GM21367 (cell line): ENCODE data around the gene CTU1.

Experiments
- ATAC-seq: cut with Tn5 transposase; IDR thresholded peaks from one replicate; pipeline ENCODE4 v1.9.1; 2021; ENCODE audit not compliant: unreplicated experiment

CTU1 gene

DNA sequence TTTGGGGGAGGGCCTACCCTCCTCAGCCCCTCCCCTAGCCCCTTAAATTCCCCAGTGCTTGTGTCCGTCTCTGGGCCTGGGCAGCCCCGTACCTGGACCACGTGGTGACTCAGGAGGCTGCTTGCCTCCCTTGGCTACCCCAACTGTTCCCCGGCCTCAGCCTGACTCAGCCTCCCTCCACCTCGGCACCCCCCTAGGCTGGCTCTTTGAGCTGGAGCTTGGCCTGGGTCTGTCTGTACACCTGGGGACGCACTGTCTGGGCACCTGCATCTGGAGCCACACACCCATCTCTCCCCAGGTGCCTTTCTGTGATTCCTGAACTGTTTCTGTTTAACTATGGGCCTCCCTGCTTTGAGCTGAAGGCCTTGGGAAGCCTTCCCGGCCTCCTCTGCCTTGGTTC, 23.7 kb downstream of the CTU1 start:
- ATAC-seq = no peak

DNA sequence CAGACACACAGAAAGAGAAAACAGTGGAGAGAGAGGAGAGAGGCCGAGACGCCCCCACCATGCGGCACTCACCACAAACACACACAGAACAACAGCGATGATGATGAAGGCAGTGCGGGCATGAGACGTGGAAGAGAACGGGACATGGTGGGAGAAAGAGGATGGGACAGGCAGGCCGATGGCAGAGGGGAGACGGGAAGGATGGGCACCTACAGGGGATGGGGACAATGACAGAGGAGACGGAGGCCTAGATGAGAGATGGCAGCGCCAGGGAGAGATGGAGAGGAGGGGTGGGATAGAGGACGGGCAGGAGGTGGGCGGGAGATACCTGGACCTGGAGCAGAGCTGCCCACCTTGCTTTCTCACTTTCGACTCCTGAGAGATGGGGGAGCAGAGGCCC, 24.4 kb downstream of the CTU1 start:
- ATAC-seq = no peak

DNA sequence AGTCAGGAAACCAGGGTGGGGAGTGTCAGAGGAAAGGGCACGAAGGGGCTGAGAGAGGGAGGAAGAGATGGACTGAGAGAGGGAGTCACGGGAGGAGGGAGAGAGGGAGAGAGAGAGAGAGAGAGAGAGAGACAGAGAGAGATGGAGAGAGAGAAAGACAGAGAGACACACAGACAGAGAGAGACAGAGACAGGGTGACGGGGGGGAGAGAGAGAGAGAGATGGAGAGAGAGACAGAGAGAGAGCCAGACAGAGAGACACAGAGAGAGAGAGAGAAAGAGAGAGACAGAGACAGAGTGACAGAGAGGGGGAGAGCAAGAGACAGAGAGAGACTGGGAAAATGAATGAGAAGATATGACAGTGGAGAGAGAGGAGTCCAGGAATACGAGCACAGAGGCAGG, 25.0 kb downstream of the CTU1 start:
- no peak for ATAC-seq

DNA sequence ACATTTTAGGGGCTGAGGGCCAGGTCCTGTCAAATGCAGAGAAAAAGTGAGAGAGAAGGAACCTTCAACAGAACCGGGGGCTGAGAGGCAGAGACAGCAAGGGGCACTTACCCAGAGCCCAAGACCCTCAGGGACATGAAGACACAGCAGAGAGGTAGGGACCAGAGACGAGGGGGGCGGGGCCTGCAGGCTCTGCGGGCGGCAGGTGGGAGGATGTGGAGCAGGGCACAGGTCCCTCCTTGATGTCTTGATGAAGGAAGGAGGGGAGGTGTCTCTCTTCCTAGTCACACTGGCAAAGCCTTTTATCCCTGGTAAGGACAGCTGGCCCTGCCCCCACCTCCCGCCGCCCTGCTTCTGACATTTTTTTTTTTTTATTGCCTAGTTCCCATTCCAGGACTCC, 25.6 kb downstream of the CTU1 start, which contains the start of gene KLK14:
TSS of gene KLK14 (minus strand) at position 277 of the 400 bp plus-strand sequence. CDS start at position 4, 273 bp downstream.
- no peak for ATAC-seq

DNA sequence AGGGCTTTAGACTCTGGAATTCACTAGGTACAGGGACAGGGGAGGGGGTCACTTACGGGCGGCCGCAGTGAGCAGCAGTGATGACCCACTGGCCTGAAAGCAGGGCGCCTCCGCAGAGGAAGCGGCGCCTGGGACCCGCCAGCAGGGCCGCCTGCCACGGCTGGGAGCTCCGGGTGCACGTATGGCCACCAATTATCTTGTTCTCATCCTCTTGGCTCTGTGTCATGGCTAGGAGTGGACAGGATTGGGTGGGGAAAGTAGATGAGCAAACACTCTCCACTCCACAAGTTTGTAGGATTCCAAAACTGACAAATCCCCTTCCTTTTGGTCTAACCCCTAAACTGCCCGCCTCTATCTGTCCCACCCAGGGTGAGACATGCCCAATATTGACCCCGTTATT, 26.7 kb downstream of the CTU1 start:
- no peak for ATAC-seq

DNA sequence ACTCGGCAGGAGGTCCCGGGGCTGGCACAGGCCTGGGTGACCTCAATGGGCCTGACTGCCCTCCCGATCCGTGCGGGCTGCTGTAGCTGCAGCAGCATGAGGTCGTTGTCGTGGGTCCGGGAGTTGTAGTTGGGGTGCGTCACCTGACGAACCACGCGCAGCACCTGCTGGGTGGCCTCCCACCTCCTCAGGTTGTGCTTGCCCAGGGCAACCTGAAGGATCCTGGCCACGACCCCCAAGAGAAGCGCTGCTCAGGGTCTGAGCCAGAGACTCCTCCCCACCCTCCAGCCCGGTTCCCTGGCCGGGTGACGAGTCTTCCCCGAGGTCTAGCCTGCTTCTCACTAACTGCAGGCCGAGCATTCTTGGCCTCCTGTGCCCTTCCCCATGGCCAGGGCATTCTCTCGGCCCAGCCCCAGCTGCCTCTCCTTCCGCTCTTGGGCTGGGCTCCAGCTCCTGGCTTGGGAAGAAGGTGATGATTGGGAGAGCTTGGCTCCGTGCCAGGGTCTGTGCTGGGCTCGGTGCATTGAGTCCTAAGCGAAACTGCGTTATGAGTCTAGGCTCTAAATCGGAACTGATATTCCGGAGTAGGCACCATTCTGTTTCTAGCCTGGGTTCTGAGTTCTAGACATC, 28.6 kb downstream of the CTU1 start:
- no peak for ATAC-seq

DNA sequence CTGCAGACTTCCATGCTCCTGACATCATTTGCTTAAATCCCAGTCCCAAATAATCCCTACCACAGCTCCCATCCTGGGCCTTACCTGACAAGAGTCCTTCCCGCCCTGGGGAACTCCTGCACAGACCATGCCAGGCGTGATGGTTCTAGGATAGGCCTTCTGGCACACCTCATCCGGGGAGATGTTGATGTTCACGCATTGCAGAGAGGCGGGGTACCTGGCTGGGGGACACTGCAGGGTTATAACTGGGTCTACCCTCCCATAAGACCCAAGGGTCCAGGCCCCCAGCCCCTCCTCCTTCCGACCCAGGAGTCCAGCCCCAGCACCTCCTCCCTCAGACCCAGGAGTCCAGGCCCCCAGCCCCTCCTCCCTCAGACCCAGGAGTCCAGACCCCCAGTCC, 29.5 kb downstream of the CTU1 start:
- ATAC-seq = no peak

DNA sequence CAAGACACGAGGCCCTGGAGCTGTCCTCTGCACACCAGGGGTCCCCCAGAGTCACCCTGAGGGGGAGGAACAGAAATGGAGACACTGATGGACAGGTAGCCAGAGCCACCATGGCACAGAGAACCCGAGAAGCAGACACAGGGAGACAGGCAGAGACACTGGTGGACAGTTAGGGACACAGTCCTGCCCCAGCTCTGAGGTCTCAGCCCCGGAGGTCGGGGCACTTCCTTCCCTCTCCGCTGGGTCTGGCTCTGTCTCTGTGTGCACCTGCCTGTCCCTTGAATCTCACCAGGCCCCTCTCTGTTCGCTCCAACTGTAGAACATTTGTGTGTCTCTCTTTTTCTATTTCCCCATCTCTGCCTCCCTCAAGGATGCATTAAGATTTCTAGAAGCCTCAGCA, 30.1 kb downstream of the CTU1 start:
- no peak for ATAC-seq

DNA sequence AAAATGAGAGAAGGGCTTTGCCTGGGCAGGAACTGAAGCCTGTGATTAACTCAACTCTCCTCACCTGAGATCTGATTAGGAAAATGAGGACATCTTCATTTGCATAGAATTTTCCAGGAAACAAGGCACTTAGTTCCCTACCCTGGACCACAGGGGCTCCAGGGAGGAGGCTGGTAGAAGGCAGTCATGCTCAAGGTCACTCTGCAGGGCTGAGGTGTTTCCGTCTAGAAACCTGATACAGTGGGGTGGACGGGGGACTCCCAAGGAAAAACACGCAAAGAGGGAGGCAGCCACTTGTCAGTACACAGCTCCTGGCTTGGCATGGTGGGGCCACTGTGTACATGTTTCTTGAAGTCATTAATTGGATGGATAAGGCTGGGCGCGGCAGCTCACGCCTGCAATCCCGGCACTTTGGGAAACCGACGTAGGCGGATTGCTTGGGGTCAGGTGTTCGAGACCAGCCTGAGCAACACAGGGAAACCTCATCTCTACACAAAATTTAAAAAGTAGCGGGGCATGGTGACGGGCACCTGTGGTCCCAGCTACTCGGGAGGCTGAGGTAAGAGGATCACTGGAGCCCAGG, 31.5 kb downstream of the CTU1 start:
- ATAC-seq = no peak

DNA sequence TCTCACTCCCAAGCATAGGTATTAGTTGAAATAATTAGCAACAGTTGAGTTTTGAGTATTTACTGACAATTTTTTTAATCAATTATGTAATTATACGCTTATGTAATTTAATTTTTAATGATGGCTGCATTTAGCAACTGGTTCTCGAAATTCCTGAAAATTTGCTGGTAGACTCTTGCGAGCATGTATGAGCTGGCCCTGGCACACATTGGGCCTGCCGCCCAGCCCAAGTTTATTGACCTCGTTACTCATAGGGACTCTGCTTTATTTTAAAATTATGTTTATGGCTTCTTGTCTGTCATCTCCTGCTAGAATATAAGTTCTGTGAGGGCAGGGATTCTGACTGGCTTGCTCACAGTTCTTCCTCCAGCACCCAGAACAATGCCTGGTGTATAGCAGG, 32.2 kb downstream of the CTU1 start:
- ATAC-seq = no peak

DNA sequence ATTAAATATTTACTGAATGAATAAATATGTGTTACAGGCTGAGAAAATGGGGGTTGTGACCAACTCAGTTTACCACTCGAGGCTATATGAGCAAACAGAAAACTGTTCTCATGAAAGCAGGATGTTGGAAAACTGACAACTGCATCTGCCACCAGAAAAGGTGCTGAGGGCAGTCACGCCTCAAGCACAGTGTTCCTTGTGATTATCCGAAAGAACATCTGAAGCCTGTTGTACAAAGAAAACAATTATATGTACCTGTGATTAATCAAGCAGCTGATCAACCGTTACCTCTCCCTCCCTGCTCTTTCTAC, 37.2 kb downstream of the CTU1 start:
- no peak for ATAC-seq

DNA sequence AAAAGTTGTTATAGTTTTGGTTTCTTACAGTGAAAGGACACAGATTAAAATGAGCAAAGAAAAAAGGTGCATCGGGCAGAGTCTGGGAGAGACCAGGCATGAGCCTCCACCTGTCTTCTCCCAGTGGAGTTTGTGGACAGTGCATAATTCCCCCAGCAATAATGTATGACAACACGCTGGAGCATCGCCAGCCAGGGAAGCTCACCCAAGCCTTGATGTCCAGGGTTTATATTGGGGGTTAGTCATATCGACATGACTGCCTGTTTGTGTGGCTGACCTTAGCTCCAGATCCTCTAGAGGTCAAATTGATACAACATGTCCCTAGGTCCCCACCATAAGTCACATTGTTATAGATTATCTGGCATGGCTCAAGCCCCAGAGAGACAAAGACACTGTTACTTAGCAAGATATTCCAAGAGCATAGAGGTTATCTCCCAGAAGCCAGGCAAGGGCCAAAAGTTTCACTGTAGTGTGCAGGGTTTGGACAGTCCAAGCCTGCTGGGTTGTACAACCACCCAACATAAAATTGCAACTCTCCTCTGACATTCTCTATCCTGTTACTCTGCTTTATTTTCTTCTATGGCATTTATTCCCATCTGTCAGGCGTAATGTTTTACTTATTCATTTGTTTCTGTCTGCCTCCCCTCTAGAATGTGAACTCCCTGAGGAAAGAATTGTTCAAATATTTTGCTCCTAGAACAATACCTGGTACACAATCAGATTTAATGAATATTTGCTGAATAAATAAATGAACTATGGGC, 37.7 kb downstream of the CTU1 start:
- no peak for ATAC-seq

DNA sequence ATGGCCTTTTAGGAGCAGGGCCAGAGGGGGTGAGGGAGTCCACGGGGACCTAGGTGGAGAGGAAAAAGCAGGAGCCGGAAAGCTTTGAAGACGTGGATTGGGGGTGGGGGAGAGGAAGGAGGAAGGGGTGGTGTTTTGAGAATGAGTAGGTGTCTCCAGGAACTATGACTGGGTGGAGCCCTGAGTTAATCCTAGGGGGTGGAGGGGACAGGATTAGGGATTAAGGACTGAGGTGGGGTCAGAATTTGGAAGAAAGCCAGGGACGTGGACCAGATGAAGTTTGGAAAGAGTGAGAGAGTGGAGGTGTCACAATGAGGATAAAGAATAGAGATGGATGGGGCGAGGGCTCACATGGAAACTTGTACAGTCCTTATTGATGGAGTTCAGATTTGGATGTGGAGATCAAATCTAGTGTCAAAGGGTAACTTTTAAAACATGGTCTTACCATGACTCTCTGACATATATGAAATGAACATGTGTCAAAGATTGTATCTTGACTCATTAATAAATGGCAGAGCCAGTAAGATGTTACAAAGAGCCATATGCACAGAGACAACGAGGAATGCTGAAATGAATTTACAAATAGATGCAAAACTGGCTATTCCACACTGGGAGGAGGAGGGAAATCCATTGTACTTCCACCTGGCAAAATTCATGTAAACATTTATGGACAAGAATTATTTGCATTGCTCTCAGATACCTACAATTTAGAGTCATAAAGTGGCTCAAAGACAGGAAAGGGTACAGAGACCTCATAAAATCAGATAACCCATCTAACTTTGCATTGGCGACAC, 41.6 kb downstream of the CTU1 start:
- no peak for ATAC-seq

DNA sequence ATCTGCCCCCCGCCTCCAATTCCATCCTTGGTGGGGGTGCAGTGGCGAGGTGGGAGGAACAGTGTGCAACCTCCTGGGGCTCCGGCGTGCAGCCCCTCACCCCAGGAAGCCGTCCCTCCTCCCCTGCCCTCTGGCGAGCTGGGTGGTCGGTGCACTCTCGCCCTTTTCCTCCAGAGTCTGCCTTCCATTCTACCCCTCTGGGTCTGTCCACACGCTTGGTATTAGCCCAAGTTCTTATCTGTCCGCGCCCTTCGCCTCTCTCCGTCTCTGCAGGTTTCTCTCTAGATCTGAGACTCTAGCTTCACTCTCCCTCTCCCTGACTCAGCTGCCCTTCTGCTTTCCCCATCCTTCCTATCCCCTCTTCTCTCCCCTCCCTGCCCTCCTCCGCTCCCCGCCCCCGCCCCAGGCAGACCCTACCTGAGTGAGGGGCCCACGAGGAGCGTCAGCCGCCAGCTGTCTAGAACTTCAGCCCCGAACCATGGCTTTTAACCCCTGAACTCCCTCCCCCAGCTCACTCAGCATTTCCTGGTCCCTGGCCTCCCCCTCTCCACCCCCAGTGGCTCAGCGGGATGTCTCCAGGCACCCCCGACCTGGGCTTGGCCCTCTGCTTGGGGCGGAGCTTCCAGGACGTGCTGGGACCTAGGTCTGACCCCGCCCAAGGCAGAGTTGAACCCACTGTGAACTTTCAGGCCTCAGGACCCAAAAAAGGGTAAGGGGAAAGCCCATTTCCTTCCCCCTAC, 42.8 kb downstream of the CTU1 start:
- no peak for ATAC-seq

DNA sequence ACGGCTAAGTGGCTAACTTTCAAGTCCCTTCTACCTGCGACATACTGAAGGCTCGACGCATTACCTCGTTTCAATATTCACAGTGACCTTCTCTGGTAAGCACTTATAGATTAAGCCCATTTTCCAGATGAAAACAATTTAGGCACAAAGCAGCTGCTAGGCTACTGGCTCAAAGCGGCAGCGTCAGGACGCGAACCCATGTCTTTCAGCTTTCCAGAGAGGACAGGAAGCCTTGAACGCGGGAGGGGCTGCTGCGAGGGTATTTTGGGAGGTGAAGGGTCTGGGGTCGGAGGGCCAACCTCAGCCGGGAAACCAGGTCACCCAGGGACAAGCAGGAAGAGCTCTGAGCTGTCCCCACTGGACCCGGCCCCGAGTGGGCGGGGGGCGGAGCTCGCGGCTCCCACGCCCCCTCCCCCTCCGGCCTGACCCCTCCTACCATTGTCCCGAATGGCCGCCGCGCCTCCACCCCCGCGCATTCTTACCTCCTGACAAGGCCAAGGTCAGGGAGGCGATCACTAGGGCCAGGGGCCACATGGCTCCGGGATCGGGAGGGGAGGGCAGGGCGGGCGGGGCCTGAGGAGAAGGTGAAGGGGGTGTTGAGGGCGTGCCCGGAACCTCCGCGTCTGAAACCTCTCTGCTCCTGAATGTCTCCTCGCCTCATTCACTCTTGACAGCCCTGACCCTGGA, 43.5 kb downstream of the CTU1 start, which contains the start of gene KLK13:
TSS of gene KLK13 (minus strand) at position 559 of the 687 bp plus-strand sequence. CDS start at position 534, 25 bp downstream.
- ATAC-seq = no peak

DNA sequence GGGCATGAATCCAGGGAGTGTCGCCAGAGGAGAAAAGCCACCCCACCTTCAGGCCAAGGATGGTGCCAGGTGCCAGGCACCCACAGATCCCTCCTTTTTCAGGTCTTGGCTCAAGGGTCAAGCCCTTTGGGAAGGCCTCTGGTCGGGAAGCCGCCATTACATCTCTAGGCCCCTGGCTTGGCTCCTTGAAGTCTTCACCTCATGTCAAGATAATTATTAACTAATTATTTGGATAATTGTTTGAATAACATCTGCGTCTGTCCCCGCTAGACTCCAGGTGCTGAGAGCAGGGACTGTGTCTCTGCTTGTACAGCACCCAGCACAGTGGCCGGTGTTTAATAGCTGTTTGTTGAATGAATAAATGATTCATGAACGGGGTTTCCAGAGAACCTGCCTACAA, 44.5 kb downstream of the CTU1 start:
- ATAC-seq = no peak

DNA sequence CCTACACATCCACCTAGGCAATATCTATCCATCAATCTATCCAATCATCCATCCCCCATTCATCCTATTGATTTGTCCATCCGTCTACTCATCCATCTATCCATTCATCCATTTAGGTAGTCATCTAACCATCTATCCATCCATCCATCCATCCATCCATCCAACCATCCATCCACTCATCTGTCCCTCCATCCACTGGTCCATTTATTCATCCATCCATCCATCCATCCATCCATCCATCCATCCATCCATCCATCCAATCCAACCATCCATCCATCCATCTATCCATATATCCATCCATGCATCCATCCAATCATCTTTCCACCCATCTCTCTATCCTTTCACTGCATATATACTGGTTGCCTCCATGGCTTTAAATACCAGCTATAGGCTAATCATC, 47.2 kb downstream of the CTU1 start:
- ATAC-seq = no peak

DNA sequence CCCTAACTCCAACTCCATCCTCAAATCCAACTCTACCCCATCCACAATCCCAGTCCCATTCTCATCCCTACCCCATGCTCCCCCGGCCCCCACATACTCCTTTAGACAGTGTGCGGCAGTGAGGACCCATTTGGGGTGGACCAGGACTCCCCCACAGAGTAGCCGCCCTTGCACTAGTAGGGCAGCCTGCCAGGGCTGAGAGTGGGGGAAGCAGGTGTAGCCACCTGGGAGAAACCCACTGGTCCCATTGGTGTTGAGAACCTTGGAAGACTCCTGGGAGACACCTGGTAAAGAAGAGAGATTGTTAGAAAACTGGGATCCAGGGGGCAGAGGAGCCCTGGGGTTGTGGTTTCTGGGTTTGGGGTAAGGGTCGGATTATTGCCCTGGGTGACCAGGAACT, 47.9 kb downstream of the CTU1 start:
- ATAC-seq = no peak

DNA sequence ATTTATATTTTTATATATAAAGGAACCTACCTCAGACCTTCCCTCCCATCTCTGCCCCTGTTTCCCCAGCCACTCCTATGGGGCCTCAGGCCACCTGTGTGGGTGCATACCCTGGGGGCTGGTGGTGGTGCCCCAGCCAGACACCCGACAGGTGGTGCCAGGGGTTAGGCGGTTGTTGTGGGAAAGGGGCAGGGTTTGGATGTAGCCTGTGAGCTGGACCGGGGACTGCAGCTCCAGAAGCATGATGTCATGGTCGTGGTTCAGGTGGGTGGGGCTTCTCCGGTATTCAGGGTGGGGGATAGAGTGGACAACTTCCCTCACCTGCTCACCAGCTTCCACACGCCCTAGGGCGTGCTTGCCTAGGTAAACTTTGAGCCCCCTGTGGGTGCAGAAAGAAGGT, 48.5 kb downstream of the CTU1 start:
- no peak for ATAC-seq

DNA sequence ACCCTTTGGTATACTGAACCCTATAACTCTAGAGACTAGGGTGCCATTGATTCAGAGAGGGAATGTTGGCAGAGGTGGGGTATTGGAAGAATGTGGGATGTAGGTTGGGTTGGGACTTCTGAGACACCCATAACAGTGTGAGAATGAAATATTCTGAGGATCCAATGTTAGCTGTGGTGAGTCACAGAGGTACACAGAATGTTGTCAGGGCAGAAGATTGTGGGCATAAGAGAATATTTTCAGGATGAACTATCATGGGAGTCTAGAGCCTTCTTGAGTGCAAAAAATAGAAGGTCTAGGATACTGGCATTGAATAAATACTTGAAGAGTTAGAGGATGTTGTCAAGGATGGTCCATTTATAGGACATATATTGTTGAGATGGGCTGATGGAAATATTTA, 52.3 kb downstream of the CTU1 start:
- no peak for ATAC-seq
